Mesothelial cell of epicardium (in vitro differentiated cells): ENCODE data around the gene NCCRP1. TPM values are rescaled to one million over a fixed set of nuclear protein-coding genes. Genes with fewer than 3 reads are reported as not detected.

Experiments used
- DNase-seq, 2 experiments: peaks; one replicate each; pipeline ENCODE4 v3.0.0; 2021; ENCODE audit warnings: low spot score in 2 of 2; ENCODE audit not compliant: unreplicated experiment in 2 of 2
- H3K27ac Mint-ChIP-seq: 2 replicates; pipeline ENCODE4 v1.8.0; 2021; ENCODE audit warnings: mixed read lengths
- H3K27me3 Mint-ChIP-seq: 2 replicates; pipeline ENCODE4 v1.8.0; 2021; ENCODE audit warnings: low read depth, mixed read lengths
- H3K36me3 Mint-ChIP-seq: 2 replicates; pipeline ENCODE4 v1.8.0; 2021; ENCODE audit warnings: mixed read lengths
- H3K4me1 Mint-ChIP-seq: 2 replicates; pipeline ENCODE4 v1.8.0; 2021; ENCODE audit warnings: mixed read lengths
- H3K4me3 Mint-ChIP-seq: 2 replicates; pipeline ENCODE4 v1.8.0; 2021; ENCODE audit warnings: mild to moderate bottlenecking, moderate library complexity, mixed read lengths
- H3K9me3 Mint-ChIP-seq: 2 replicates; pipeline ENCODE4 v1.8.0; 2021; ENCODE audit warnings: mixed read lengths
- total RNA-seq: library from RNA; stranded (reverse); gene quantifications from 3 replicates; pipeline ENCODE4 v1.2.1, GENCODE V29; 2021
- TF ChIP-seq, protein P1 (sequence below): fragments of 200-600 bp; sonication (generic); IDR thresholded peaks from one replicate; pipeline ENCODE4 v1.5.0; 2021; ENCODE audit warnings: antibody characterized with exemption; ENCODE audit not compliant: unreplicated experiment

The NCCRP1 gene
- total RNA-seq, 1 donor from 2014 or later = 11.7 TPM

DNA sequence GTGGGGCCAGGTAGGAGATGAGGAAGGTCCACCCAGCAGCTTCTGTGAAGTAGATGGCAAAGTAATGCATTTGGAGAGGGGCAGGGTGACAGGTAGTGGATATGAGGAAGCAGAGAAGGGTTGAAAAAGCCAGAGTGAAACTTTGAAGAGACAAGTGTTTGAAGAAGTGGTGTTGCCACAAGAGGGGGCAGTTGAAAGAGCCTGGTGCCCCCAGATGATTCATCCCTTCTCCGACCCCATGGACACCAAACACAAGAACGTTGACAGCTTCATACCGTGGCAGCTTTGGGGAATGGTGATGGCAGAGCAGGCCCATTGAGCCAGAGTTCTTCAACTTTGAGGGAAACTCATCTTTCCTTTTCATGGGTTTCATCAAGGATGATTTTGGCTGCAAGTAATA lies 28.1 kb downstream of the NCCRP1 start:
- Mint-ChIP-seq H3K9me3 (peaks cover 3% of the 10 kb centered on the region), H3K36me3 (no peaks in the 10 kb centered on the region), H3K4me3 (no peak overlapping the region), H3K27me3 (peaks cover 67% of the 10 kb centered on the region), H3K4me1 (no peaks in the 10 kb centered on the region), H3K27ac (no peak overlapping the region)
- no peak for DNase-seq
- TF ChIP-seq, protein P1, sequence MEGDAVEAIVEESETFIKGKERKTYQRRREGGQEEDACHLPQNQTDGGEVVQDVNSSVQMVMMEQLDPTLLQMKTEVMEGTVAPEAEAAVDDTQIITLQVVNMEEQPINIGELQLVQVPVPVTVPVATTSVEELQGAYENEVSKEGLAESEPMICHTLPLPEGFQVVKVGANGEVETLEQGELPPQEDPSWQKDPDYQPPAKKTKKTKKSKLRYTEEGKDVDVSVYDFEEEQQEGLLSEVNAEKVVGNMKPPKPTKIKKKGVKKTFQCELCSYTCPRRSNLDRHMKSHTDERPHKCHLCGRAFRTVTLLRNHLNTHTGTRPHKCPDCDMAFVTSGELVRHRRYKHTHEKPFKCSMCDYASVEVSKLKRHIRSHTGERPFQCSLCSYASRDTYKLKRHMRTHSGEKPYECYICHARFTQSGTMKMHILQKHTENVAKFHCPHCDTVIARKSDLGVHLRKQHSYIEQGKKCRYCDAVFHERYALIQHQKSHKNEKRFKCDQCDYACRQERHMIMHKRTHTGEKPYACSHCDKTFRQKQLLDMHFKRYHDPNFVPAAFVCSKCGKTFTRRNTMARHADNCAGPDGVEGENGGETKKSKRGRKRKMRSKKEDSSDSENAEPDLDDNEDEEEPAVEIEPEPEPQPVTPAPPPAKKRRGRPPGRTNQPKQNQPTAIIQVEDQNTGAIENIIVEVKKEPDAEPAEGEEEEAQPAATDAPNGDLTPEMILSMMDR = no peak

DNA sequence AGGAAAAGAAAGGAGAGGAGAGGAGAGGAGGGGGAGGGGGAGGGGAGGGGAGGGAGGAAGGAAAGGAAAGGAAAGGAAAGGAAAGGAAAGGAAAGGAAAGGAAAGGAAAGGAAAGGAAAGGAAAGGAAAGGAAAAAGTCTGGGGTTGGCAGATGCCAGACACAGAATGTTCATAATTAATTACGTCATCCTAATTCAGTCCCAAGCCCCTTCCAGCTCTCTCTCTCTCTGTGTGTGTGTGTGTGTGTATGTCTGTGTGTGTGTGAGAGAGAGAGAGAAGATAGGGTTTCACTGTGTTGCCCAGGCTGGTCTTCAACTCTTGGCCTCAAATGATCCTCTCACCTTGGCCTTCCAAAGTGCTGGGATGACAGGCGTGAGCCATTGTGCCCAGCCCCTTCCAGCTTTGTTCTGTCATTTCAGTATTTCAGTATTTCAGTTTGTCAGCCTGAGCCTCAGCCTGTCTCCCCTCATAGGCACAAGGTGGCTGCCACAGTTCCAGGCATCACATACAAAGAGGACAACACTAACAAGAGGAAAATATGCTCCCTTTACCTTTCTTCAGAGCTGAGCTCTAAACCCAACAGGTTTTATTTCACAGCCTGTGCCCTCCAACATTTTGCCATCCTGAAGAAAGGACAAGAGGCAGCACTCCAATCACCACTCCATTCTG lies 33.5 kb downstream of the NCCRP1 start:
- Mint-ChIP-seq H3K4me3 (no peak overlapping the region), H3K27me3 (peaks cover 57% of the 10 kb centered on the region), H3K9me3 (no peaks in the 10 kb centered on the region), H3K4me1 (no peaks in the 10 kb centered on the region), H3K27ac (no peak overlapping the region), H3K36me3 (no peaks in the 10 kb centered on the region)
- TF ChIP-seq, protein P1 = no peak
- DNase-seq = no peak

DNA sequence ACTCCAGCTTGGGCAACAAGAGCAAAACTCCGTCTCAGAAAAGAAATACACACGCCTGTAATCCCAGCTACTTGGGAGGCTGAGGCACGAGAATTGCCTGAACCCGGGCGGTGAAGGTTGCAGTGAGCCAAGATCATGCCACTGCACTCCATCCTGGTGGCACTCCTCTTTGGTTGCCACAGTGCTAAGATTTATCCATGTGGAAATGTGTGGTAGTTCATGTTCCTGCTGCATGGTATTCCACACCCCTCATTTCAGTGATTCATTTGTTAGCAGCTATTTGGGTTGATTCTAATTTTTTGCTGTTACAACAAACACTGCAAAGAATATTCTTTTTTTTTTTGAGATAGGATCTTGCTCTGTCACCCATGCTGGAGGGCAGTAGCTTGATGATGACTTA lies 35.9 kb downstream of the NCCRP1 start:
- Mint-ChIP-seq H3K27ac (no peak overlapping the region), H3K27me3 (peaks cover 47% of the 10 kb centered on the region), H3K4me3 (no peak overlapping the region), H3K36me3 (no peaks in the 10 kb centered on the region), H3K9me3 (no peaks in the 10 kb centered on the region), H3K4me1 (peaks cover 2% of the 10 kb centered on the region)
- TF ChIP-seq, protein P1 = no peak
- no peak for DNase-seq

DNA sequence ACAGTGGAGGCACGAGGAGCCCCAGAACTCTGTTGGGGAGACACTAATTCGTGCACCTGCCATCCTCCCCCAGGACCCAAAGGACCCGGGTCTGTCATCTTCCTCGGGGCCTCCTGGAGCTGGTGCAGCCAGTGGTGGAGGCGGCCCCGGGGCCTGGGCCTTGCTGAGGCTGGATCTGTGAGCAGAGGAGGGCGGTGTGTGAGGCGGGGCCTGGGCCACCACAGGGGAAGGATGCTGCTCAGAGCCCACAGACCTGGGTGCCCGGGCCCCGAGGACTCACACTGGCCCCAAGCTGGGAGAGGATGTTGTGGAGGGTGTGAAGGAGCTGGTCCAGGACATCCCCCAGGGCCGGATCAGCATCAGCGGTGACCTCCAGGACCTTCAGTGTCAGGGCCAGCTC lies 39.8 kb downstream of the NCCRP1 start:
- no peak for DNase-seq
- peaks cover 6% of the 10 kb centered on the region for H3K4me1 Mint-ChIP-seq
- no peak overlapping the region for H3K4me3 Mint-ChIP-seq
- H3K27ac Mint-ChIP-seq = no peak overlapping the region
- H3K36me3 Mint-ChIP-seq = no peaks in the 10 kb centered on the region
- TF ChIP-seq, protein P1 = no peak
- H3K27me3 Mint-ChIP-seq = peaks cover 37% of the 10 kb centered on the region
- no peaks in the 10 kb centered on the region for H3K9me3 Mint-ChIP-seq

DNA sequence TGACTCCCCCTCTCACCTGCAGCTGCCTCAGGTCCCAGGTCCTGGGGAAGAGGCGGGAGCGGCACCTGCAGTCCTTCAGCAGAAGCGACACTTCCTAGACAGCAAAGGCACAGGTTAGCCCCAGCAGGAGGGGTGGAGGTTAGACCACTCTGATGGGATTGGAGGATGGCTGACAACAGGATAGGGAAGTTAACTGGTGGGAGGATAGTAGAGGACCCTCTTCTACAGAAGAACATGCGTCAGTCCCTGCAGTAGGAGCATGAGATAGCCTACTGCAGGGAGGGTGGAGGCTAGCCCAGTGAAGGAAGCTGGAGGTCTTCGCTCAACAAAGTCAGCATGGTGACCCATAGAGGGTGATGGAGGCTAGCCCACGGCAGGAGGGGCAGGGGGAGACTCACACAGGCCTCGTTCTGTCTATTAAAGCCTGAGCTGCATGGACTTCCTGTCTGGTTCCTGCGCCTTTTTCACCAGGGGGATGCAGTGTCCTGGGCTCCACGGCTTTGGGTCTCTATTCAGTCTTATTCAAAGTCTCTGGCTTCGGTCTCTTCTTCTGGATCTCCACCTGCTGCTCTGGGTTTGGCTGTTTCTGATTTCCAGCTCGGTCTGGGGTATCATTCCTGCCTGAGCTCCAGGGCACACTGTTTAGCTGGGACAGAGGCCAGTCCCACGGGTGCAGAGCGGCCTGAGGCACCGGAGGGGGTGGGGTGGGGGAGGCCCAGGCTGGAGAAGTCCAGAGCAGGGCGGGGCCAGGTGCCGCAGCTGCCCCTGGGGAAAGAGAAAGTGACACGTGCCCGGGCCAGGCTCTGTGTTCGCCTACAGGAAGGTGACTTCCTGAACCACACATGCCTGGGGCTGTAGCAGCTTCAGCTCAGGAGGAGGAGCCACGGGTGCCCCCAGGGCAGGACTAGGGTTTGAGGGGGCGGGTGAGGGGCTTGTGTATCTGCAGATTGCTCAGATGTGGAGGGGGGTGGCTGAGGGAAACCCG lies 40.7 kb downstream of the NCCRP1 start:
- DNase-seq = no peak
- TF ChIP-seq, protein P1 = no peak
- H3K27me3 Mint-ChIP-seq = peaks cover 32% of the 10 kb centered on the region
- H3K4me1 Mint-ChIP-seq = peaks cover 6% of the 10 kb centered on the region
- no peaks in the 10 kb centered on the region for H3K36me3 Mint-ChIP-seq
- no peaks in the 10 kb centered on the region for H3K9me3 Mint-ChIP-seq
- H3K4me3 Mint-ChIP-seq = no peak overlapping the region
- H3K27ac Mint-ChIP-seq = no peak overlapping the region
